Activated CD8-positive, alpha-beta memory T cell treated with anti-CD3 and anti-CD28 coated beads for 1 hour (primary cell): Measurements from ENCODE around the gene FBXL20.
"Not testable (repeated sequence)": the region's sequence is repeated elsewhere in the genome, so short reads cannot be mapped to it uniquely, and the experiment has no call there.

ENCODE experiments used
- DNase-seq, 2 donors: peaks; one replicate each; pipeline ENCODE4 v3.0.0-alpha.2; 2020; ENCODE audit warnings: low read depth in 1 of 2; ENCODE audit errors: extremely low read depth in 1 of 2

Gene FBXL20

DNA sequence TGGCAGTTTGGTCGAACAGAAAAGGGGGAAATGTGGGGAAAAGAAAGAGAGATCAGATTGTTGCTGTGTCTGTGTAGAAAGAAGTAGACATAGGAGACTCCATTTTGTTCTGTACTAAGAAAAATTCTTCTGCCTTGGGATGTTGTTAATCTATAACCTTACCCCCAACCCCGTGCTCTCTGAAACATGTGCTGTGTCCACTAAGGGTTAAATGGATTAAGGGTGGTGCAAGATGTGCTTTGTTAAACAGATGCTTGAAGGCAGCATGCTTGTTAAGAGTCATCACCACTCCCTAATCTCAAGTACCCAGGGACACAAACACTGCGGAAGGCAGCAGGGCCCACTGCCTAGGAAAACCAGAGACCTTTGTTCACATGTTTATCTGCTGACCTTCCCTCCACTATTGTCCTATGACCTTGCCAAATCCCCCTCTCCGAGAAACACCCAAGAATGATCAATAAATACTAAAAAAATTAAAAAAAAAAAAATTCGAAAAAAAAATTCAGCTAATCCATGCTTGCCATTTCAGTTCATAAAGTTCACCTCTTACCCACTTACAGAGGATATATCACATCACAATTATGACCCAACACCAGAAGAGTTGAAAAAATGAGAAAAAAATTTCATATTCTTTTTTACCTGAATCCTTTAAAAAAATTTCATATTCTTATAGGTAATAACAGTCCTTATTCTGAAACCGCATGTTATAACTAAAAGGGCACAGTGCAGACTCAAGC lies 67.2 kb downstream of the FBXL20 start:
- DNase-seq = not testable (repeated sequence)

DNA sequence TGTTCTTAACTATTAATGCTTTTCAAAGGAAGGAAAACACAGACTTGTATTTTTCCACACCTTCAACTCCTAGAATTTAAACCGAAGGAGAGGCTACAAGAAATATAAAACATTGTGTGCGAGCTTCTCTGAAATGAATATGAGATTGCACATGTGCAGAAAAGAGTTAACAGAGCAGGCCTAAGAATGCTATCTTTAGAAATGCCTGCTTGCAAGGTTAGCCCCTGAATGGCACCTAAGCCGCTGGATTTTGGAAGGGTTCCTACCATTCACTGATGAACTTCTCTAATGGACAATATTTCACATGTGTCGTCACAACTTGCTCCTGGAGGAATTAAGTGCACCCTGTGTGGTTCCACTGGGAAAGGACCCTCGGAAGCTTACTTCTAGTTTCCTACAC lies 69.3 kb downstream of the FBXL20 start:
- no peak for DNase-seq

DNA sequence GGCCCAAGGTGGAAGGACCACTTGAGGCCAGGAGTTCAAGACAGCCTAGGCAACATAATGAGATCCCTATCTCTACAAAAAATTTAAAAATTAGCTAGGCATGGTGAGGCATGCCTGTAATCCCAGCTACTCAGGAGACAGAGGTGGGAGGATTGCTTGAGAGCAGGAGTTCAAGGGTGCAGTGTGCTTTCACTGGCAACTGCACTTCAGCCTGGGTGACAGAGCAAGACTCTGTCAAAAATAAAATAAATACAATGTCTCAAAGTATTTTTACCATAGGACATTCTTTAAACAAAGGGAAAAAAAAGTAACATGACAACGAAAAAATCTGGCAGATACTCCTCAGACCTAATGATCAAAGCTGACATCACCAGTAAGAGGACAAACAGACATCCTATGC lies 72.6 kb downstream of the FBXL20 start:
- DNase-seq = no peak

DNA sequence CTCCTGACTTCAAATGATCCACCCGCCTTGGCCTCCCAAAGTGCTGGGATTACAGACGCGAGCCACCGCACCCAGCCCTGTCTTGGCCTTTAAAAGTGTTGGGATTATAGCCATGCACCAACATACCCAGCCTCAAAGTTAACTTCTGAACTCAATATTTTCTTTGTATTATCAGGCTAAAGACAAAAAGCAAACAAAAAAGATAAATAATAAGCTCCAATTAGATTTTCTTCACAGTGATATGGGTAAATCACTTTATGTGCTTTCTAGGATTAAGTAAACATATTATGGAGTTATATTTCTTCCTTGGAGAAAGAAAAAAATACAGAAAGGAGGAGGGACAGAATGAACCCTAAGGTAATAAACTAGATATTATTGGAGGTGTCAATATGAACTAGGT lies 74.3 kb downstream of the FBXL20 start:
- DNase-seq = no peak

DNA sequence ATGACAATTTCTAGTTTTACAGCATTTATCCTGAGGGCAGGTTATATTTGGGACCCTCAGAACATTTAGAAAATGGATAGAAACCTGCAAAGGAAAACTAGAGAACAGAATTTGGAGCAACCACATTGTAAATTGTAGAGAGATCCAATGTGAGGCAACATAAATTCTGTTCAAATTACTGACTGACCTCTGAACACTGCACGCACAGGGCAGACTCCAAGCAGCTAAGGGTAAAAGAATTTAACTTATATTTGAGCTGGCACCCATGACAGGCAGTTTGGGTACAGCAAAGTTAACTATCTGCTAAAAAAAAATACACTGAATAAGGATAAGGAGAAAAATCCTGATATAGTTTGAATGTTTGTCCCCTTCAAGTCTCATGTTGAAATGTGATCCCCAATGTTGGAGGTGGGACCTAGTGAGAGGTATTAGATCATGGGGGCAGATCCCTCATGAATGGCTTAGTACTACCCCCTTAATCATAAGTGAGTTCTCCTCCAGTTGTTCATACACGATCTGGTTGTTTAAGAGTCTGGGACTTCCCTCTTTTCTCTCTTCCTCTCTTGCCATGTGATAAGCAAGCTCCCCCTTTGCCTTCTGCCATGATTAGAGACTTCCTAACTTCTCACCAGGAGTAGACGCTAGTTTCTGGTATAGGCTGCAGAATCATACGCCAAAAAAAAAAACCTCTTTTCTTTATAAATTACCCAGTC lies 75.7 kb downstream of the FBXL20 start:
- DNase-seq = no peak

DNA sequence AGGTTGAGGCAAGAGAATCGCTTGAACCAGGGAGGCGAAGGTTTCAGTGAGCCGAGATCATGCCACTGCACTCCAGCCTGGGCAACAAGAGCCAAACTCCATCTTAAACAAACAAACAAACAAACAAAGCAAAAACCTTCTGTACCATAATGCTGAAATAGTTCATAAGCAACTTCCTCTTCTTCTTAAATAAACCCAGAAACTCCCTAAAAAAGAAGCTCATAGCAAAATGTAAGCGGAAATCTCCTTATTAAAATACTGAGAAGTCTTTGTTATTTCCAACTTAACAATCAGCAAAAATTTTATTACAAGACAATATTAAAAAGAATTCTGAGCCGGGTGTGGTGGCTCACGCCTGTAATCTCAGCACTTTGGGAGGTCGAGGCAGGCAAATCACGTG lies 82.8 kb downstream of the FBXL20 start:
- no peak for DNase-seq

DNA sequence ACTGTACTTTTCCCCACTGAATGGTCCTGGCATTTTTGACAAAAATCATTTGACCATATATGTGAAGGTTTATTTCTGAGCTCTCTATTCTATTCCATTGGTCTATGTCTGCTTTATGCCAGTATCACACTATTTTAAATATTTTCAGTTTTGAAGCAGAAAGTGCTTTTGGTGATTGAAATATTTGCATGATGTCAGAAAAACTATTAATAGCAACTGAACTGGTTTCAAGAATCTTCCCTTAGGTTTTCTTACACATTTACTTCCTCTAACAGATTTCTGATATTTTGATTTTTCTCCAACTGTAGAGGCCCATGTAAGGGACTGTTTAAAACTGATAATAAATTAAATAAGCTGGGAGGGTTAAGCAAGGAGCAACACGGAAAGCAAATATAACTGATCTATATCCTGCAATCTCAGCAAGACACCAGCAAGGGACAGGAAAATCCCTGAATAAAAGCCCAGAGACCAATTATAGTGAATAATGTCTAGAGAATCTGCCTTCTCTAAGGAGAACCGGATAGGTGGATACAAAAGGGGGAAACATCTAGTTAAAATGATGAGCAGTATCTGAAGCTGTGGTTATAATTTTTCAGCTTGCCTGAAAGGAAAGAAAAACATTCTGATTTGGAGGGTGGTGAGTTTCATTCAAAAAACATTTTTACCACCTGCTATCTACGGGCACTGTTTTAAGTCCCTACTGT lies 94.8 kb downstream of the FBXL20 start:
- no peak for DNase-seq

DNA sequence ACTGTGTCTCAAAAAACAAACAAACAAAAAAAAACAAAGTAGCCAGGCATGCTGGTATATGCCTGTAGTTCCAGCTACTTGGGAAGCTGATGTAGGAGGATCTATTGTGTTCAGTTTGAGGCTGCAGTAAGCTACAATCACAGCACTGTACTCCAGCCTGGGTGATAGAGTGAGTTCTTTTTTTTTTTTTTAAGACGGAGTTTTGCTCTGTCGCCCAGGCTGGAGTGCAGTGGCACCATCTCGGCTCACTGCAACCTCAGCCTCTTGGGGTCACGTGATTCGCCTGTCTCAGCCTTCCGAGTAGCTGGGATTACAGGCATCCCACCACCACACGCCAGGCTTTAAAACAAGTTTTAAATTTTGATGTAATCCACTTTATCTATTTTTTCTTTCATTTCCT lies 95.4 kb downstream of the FBXL20 start:
- DNase-seq = no peak

DNA sequence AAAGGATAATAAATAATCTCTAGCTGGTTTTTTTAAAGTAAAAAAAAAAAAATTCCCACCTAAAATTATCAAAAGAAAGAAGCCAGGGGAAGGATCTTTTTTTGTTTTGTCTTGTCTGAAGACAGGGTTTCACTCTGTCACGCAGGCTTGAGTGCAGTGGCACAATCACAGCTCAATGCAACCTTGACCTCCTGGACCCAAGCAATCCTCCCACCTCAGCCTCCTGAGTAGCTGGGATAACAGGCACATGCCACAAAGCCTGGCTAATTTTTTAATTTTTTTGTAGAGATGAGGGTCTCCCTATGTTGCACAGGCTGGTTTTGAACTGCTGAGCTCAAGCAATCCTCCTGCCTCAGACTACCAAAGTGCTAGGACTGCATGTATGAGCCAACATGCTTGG lies 97.2 kb downstream of the FBXL20 start:
- no peak for DNase-seq

DNA sequence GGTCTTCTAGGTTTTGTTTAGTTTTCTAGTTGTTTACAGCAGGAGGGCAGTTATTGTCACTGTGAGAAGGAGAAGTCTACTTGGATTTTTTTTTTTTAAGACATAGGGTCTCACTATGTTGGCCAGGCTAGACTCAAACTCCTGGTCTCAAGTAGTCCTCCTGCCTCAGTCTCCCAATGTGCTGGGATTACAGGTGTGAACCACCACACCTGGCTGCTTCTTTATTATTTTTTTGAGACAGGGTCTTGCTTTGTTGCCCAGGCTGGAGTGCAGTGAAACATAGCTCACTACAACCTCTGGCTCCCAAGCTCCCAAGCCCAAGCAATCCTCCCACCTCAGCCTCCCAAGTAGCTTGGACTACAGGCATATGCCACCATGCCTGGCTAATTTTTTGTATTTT lies 107.4 kb downstream of the FBXL20 start:
- DNase-seq = no peak

DNA sequence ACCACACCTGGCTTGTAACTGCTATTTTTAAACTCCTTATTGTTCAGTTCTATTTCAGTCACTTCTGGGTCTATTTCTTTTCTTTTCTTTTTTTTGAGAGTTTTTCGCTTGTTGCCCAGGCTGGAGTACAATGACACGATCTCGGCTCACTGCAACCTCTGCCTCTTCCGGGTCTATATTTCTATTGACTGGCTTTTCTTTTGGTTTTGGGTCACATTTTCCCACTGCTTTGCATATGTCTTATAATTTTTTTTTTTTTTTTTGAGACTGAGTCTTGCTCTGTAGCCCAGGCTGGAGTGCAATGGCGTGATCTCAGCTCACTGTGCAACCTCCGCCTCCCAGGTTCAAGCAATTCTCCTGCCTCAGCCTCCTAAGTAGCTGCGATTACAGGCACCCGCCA lies 108.9 kb downstream of the FBXL20 start:
- not testable (repeated sequence) for DNase-seq

DNA sequence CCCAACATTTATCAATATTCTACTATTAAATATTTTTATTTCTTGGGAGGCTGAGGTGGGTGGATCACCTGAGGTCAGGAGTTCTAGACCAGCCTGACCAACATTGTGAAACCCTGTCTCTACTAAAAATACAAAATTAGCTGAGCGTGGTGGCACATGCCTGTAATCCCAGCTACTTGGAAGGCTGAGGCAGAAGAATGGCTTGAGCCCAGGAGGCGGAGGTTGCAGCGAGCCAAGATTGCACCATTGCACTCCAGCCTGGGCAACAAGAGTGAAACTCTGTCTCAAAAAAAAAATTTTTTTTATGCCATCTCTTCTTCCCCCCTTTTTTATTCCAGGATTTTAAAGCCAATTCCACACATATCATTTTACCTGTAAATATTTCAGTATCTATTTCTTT lies 114.9 kb downstream of the FBXL20 start:
- DNase-seq = not testable (repeated sequence)

DNA sequence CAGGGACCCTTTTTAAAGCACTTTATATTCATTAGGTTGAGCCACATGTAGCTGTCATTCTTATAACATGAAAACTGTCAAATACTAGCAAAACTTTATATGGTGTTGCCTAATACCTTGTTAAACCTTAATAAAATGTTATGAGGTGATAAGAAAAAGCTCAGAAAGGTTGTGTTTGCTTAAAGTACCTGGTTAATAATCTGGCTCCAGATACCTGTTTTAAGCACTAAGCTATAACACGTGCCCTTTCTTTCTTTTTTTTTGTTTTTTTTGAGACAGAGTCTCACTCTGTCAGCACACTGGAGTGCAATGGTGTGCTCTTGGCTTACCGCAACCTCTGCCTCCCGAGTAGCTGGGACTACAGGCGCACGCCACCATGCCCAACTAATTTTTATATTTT lies 116.7 kb downstream of the FBXL20 start:
- DNase-seq = no peak

DNA sequence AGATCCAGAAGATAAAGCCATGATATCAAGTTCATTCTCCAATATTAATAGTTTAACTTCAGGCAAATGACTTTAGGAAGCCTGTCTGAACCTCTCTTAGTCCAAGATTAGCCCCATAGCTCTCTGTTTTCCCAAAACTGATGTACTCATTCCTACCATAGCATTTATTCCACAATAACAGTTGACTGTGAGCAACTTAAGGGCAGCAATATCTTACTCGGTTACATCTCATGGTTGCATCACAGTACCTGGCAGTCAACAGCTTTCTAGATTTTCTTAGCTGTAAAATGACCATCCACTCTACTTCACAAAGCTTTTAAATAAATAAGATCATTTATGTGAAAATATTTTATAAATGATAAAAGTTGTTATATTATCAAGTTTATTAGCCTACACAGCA lies 117.5 kb downstream of the FBXL20 start:
- no peak for DNase-seq

DNA sequence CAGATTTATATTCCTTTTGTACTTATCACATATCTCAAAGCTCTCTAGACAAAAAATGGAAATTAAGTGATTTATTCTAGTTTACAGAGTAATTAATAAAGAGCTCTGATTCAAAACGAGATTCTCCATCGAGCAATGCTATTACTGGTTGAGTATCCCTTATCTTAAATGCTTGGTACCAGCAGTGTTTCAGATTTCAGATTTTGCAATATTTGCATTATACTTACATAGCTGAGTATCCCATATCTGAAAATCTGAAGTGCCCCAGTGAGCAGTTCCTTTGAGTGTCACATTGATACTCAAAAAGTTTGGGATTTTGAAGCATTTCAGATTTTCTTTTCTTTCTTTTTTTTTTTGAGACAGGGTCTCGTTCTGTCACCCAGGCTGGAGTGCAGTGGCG lies 118.3 kb downstream of the FBXL20 start:
- DNase-seq = no peak

DNA sequence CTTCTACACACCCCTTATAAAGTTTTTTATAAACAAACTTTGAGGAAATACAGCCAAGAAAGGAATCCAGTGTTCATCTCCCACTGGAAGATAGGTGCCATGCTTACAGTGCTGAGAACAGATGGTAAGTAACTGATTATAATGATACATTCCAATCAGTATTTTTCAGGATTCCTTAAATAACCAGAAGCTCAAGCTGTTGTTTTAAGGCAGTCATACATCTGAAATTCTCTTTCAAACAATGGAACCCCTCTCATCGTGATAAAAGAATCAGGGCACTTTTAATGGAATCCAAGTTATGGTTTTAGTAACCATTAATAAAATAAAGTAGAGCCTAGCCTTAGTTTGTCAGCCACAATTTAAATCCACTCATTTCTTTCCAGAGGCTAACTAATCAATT lies 119.6 kb downstream of the FBXL20 start:
- no peak for DNase-seq

DNA sequence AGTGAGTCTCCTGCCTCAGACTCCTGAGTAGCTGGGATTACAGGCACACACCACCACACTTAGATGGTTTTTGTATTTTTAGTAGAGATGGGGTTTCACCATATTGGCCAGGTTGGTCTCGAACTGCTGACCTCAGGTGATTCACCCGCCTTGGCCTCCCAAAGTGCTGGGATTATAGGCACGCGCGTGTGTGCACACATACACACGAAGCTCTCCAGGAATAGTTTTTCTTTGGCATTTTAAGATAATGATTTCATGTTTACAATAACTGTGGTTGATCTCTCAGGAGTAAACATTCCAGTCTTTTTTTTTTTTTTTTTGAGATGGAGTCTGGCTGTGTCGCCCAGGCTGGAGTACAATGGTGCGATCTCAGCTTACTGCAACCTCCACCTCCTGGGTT lies 123.2 kb downstream of the FBXL20 start:
- not testable (repeated sequence) for DNase-seq

DNA sequence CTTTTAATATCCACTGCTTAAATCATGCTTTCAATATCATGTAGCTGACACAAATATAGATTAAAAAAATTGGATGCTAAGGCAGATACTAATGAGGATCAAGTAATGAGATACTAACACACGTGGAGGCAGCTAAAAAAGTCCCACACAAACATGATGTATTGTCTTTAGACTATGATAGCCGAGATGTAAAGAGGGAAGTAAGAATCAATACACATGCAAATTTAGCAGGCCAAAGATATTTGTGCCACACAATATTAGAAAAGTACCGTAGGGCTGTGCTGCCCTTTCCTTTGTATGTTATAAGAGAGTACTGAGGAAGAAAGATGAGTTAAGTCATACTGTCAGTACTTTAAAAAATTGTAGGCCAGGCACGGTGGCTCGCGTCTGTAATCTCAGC lies 124.3 kb downstream of the FBXL20 start:
- DNase-seq = no peak

DNA sequence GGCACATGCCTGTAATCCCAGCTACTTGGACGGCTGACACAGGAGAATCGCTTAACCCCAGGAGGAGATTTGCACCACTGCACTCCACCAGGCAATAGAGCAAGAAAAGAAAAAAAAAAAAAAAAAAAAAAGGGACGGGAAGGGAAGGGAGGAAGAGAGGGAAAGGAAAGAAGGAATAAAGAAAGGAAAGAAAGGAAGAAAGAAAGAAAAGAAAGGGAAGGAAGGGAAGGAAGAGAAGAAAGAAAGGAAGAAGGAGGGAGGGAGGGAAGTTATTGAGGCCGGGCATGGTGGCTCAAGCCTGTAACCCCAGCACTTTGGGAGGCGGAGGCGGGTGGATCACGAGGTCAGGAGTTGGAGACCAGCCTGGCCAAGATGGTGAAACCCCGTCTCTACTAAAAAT lies 125.3 kb downstream of the FBXL20 start:
- no peak for DNase-seq

DNA sequence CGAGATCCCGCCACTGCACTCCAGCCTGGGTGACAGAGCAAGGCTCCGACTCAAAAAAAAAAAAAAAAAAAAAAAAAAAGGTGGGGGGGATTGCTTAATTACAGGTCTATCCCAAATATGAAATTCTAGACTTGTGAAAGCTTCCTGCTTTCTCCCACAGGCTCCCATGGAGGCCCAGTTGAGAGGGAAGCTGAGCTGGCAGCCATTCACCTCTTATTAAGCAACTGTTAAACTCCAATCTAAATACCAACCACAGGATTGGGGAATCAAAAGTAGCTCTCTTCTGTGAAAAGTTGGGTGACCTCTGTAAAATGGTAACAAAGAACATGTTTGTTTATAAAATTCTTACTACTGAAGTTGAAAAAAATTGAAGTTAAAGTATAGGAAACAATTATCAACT lies 129.9 kb downstream of the FBXL20 start:
- no peak for DNase-seq

DNA sequence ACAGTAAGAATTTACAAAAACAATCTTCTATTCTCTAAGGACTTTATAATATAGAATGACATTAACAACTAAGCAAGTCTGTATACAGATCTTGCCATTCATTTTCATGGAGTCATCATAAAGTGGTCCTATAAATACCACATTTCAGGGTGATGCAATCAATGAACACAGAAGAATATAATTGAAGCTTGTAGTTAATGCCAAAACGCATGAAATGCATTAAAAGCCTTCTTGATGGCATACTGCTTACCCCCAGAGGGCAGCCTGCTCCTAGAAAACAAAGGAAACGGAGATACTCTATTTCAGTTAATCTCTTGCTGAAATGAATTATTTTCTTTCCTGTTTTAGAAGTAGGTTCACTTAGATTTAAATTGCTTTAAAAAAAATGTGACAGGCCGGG lies 130.5 kb downstream of the FBXL20 start:
- no peak for DNase-seq

DNA sequence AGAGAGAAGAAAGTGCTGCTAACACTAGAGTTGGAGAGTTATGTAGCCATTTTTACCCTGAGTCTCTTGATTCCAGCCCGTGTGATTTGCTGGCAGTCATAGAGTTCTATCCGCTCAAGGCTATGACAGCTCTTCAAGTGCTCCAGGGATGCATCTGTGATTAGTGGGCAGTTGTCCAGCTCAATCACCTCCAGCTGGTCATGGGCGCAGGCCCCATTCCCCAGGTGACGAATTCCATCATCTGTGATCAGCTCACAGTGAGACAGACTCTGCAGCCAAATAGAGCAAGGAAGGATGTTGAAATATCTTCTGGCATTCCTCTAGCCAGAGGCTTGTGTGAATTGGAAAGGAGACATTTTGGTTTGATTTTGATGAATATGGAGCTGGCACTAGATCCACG lies 137.3 kb downstream of the FBXL20 start:
- no peak for DNase-seq
